Caki2 (cell line): ENCODE measurements around the gene CD109. TPM values are rescaled to one million over a fixed set of nuclear protein-coding genes. Genes with fewer than 3 reads are reported as not detected.
"Not testable (repeated sequence)": the region's sequence is repeated elsewhere in the genome, so short reads cannot be mapped to it uniquely, and the experiment has no call there.

ENCODE experiments used
- DNase-seq: peaks from one replicate; pipeline ENCODE4 v3.0.0-alpha.2; 2015; ENCODE audit warnings: low read depth
- in situ Hi-C: cut with HindIII; loops from 2 replicates; pipeline ENCODE4 v1.10.0; 2016; ENCODE audit warnings: low sequenced_read_pairs, low pct_unique_long_range_greater_than_20kb, mixed read lengths
- total RNA-seq: library from RNA; depleted of rRNA; stranded (reverse); fragments of >200 nt; shearing (Covaris generic); gene quantifications from 2 replicates; pipeline ENCODE4 v1.2.3, GENCODE V29; 2014; ENCODE audit warnings: low replicate concordance

CD109 gene
- total RNA-seq, 1 experiment from 2014 or later = 32.2 TPM

DNA sequence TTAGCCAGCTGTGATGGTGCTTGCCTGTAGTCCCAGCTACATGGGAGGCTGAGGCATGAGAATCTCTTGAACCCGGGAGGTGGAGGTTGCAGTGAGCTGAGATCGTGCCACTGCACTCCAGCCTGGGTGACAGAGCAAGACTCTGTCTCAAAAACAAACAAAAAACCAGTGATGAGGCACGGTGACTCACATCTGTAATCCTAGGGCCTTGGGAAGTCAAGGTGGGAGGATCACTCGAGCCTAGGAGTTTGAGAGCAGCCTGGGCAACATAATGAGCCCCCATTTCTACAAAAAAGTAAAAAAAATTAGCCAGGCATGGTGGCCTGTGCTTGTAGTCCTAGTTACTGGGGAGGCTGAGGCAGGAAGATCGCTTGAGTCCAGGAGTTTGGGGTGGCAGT is 19.1 kb downstream of the CD109 start:
- in situ Hi-C loops = not testable (repeated sequence)
- DNase-seq = peak; percentile 77

DNA sequence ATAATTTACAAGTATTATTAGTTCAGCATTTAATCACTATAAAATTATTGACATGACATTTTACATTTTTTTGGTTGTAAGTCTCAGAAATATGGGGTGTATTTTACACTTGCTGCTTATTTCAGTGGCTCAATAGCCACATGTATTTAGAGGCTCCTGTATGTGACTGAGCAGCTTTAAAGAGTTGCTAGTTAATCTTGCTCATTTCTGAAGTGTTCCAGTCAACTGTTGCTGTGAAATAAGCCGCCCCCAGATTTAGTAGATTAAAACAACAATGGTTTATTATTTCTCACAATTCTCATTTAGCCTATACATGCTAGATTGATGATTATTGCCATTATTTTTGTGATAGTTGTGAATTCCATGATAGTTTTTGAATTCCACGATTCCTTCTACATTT is 23.0 kb downstream of the CD109 start:
- no peak for DNase-seq
- in situ Hi-C loops = no loop called here

DNA sequence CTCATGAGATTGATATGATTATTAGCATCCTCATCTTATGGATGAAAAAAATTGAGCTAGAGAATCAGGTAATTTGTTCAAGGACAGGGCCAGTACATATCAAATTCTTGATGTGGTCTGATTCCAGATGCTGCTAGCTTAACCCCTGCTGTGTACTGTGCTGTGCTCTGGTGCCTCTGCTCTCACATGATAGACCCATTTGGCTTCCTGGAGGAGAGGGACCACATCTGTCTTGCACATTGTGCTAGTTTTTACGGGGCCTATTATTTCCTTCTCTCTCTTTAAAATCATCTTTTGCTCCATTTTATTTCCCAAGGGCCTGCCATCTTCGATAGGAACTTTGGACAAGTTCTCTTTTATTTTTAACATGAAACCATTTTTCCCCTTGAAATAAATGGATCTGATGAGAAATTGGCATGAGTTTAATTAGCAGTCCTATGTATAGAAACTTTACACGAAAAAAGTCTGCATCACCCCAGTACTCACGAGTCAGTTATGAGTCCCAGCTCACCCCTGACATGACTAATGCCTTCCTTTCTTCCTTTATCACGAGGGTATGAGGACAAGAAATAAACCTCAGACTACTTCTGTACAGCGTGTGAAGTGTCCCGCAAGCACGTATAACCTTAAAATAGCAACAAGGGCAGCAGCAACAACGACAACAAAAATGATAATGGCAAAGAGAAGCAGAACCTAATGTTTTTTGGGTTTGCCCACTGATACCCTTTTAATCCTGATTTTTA is 26.5 kb downstream of the CD109 start:
- in situ Hi-C loops = no loop called here
- DNase-seq = peak; percentile 56

DNA sequence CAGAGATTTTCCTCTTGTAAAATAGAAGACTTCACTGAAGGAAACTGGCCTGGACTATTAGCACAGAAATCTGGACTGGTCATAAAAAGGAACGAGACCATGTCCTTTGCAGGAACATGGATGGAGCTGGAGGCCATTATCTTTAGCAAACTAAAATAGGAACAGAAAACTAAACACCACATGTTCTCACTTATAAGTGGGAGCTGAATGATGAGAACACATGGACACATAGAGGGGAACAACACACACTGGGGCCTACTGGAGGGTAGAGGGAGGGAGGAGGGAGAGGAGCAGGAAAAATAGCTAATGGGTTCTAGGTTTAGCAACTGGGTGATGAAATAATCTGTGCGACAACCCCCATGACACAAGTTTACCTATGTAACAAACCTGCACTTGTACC is 27.5 kb downstream of the CD109 start:
- DNase-seq, in situ Hi-C loops: not testable (repeated sequence)

DNA sequence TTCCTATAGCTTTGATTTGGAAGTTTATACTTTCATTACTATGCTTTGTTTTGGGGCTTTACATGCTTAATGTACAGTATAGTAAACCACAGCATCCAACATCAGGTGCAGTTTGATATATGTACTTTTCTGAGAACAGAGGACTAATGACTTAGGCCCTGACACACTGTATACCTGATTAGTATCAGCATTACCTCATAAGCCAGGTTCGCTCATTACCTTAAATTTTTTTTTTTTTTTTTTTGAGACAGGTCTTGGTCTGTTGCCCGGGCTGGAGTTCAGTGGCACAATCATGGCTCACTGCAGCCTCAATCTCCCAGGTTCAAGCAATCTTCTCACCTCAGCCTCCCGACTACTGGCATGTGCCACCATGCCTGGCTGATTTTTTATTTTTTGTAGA is 28.4 kb downstream of the CD109 start:
- no peak for DNase-seq
- in situ Hi-C loops = no loop called here

DNA sequence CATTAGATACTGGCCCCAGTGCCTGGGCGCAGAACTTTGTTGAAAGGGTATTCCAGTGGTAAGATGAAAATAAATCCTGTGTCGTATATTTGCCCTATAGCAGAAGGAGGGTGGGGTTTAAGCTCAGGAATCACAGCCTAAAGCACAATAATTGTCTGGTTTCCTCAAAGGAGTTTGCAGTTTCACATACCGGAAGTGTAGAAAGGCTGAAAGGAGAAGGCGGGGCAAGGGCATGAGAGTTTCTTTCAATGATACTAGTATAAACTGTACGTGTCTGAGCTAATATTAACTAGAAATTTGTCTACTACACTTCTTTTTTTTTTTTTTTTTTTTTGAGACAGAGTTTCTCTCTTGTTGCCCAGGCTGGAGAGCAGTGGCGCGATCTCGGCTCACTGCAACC is 29.2 kb downstream of the CD109 start:
- peak; percentile 73 for DNase-seq
- in situ Hi-C loops = not testable (repeated sequence)

DNA sequence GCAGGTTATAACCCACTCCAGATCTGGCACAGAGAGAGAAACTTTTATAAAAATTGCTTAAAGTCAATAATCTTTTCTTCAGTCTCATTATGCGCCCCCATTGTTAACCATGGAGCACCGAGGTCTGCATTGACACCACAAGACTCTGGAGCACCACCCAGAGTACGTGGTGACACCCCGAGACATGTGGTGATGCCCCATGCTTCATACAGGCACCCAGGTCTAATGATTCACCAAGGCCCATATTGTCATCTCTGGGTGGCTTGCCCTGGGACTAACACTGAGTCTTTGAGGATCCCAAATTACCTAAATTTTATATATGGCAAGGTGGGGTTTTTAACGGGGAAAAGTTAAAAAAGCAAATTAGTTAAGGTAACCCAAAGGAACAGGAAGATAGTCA is 31.1 kb downstream of the CD109 start:
- no peak for DNase-seq
- in situ Hi-C loops = no loop called here

DNA sequence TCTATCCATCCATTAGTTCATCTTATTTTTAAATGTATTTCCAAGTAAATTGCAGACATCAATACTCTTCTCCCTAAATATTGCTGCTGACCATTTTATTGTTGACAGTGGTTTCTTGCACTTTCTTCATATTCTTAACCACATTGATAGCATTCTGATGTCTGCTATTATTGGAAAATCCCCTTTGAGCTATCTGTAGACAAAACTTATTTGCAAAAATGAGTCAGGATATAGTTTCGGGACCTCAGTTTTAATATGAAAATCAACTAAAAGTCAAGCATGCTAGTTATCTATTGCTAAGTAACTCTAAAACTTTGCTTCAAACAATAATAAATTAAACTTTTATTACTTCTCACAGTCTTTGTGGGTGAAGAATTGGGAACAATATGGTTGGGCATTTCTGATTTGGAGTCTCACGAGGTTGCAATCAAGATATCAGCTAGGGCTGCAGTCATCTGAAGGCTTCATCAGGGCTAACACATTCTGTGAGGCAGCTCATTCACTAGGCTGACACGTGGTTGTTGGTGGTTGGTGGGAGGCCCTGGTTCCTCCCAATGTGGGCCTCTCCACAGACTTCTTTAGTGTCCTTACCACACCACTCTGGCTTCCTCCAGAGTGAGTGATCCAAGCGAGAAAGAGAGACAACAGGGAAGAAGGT is 32.7 kb downstream of the CD109 start:
- DNase-seq = no peak
- in situ Hi-C loops = no loop called here

DNA sequence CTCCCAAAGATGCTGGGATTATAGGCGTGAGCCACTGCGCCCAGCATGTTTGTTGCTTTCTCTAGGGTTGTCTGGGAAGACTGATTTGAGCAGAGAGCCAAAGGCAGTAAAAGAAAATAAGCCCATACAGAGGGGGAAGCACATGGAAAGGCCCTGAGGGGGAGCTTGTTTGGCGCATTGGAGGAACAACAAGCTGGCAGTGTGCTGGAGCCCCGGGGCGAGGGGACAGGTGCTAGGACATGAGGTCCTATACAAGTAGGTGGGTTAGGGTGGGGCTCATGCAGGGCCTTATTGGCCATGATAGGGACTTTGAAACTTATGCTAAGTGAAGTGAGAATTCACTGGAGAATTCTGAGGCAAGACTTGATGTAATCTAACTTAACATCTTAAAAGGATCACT is 35.3 kb downstream of the CD109 start:
- in situ Hi-C loops = no loop called here
- no peak for DNase-seq

DNA sequence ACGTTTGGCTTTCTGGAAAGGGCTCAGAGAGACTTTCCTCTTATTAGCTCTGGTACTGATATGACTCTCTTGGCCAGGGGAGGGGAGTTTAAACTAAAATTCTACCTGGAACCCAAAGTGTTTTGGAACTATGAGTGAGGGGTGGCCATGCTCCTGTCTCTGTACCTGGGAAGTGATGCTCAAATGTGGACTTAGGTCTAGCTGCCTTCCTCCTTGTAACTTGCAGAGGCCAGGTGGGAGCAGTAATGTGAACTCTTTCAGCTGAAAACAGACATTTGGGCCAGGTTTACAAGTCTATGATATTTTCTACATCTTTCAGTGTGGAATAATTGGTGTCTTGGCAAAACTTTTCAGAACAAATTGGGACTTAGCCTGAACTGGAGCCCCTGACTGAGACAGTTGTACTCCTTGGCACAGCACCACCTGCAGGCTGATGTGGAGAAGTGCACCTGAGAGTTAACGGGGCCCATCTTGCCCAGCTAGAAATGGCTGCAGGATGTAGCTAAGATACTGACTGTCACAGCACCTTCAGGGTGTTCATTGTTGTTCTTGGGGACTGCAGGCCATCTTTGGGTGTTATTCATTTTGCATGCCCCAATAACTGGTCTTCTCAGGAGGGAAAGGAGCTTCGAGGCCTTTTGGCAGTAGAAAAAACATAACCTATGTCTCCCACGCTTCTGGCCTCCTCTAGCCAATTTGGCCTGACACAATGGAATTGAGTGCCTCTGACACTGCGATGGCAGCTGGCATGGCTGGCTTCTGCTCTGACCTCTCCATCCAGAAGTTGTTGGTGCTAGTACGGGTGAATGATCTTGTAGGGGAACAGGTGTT is 37.1 kb downstream of the CD109 start:
- in situ Hi-C loops = no loop called here
- peak; percentile 46 for DNase-seq

DNA sequence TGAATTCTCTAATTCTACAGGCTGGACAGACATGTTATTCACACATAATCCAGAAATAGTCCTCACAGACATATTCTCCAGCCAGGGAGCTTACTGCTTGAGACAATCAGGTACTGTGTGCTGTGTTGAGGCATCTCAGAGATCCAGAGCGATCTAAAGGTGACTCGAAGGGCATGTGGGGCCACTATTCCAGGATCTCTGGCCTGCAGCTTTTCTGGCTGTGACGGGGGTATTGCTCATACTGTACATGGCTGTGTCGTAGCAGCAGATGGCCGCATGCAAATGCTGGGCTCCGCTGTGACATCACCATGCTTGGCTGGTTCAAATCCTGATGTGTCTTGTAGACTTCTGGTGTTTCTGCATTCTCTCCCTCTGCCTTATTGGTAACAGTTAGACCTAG is 37.8 kb downstream of the CD109 start:
- in situ Hi-C loops = no loop called here

DNA sequence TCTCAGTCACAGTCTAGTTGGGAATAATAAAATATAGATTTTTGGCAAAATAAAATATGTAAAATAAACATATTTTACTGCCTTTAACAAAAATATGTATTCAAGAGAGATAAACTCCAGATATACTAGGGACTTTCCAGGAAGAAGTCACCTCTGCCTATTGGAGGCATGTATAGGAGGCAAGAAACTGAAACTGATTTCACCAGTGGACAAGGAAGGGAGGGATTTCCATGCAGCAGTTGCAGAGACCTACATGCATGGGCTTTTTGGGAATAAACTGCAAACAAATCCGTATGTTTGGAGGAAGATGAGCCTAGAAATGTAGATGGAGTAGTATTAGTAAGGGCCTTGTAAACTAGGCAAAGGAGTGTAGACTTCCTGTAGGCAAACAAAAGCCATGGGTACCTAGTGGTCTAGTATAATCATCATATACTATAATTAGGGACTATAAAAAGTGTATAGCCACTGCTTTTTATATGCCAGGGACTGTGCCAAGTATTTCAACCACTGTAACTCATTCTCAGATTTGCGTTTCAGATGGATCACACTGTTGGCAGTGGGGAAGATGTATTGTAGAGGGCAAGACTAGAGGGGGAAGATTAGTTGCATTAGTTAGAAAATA is 38.9 kb downstream of the CD109 start:
- in situ Hi-C loops = no loop called here
- DNase-seq = no peak

More for the DNA sequence above, 37.8 kb downstream of the CD109 start:
- no peak for DNase-seq

DNA sequence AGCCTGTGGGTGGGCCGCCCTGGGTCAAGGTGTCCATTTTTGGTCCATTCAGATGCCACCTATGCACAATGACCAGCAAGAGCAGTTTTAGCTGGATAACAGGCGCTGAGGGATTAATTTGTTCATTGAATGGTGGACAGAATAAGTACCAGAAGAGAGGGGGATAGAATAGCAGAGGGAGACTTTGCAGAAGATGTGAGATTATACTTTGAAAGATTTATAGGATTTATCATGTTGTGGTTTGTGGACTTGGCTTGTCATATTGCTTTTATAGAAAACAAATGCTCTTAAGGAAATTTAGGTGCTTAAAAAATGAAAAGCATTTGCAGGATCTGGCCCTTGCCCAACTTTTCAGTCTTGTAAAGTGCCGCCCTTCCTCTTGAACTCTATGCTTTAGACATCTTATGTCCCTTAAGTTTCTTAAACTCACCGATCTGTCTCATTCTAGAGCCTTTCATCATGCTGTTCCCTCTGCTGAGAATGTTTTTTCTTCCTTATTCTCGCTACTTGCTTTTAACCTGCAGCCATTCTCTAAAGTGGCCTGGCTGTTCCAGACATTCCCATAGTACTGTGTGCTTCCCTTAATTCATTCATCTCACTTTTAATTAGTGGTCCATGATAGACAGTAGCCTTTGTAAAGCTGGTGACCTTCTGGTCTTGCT is 42.5 kb downstream of the CD109 start:
- in situ Hi-C loops = no loop called here
- DNase-seq = no peak

DNA sequence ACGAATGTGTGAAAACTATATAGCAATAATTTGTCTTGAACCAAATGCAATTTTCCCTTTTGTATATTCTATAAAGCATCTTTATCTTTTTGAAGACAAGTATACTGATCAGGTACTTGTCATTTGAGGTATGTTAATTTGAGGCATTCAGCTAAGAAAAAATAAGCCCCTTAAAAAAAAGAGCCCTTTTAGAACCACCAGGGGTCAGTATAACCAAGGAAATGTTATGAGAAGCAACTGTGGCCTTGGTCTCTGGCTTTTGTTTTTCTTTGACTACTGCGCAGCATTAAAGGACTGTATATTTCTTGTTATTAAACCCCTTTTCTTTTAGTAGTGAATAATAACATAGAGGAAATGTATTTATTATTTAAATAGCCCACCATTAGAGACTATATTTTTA is 43.1 kb downstream of the CD109 start:
- DNase-seq = peak; percentile 38

DNA sequence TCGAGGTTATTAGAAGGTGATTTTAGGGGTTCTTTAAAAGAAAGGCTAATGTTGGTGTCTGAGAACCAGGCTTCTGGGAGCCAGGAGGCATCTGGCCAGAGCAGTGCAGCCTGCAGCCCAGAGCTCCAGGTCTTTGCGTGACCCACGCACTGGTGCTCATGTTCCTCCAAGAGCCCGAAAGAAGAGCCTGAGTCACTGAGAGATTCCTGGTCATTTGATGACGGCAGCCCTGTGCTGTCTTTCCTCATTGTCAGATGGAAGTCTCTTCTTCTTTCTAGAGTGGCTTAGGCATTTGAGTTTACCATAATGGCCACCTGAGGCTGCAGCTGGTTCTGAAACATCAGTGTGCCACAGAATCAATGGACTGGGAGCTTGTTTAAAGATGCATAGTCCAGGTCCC is 46.4 kb downstream of the CD109 start:
- in situ Hi-C loops = no loop called here
- DNase-seq = no peak

More for the DNA sequence above, 43.1 kb downstream of the CD109 start:
- in situ Hi-C loops = no loop called here

DNA sequence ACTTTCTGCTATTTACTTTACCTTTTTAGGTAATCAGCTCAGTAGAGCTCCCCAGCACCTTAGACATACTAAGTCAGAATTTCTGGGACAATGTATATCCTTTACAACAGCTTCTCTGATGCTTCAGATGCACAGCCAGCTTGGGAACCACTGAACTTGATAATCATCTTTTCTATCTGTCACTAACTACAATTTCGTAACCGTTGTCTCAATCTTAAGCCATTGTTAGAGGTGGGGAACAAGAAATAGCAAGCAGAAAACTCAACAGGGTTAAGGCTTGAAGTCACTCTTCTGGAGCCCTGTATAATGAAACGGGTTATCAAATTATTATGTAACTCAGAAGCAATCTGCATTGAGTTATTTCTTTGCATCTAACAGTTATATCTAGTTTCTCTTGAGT is 47.1 kb downstream of the CD109 start:
- DNase-seq = no peak
- in situ Hi-C loops = no loop called here

DNA sequence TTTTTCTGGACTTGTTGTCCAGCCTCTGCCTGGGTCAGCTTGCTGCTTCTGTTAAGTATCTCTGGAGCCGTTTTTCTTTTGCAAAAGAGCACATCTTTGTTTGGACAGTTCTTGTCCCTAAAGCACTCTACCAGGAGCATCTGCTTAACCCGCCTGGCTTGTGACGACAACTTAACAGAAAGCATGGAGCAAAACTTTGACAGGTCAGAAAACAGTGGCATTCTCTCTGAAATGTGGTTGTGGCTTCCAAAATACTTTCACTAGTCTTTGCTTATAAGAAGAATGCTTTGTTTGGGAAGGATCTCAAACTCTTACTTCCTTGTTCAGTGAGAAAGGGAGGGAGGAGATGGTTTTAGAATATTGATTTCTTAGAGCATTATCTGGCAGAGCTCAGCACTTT is 47.6 kb downstream of the CD109 start:
- in situ Hi-C loops = no loop called here
- no peak for DNase-seq

DNA sequence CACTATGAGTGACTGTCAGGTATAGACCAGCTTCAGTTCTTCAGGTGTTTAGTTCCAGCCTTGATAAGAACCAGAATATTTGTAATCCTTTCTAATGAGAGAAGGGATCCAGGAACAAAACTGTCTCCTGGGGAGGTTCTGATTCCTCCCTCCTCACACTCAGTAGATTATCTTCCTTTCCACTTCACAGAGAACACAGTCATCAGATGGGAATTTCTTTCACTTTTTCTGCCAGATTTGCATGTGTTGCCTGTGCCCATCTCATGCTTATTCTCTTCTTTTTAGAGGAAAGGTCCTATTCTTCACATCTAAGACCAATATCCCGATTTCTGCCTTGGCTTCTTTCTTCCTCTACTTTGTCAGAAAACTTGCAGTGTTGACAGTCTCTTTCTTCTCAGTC is 50.8 kb downstream of the CD109 start:
- DNase-seq = no peak
- in situ Hi-C loops = no loop called here
